ENCODE measurements around the gene DNASE1L2. TPM values are rescaled to one million over a fixed set of nuclear protein-coding genes. Genes with fewer than 3 reads are reported as not detected.

DNASE1L2 gene
- total RNA-seq, 1 donor from 2014 or later, result 1.0 TPM

DNA sequence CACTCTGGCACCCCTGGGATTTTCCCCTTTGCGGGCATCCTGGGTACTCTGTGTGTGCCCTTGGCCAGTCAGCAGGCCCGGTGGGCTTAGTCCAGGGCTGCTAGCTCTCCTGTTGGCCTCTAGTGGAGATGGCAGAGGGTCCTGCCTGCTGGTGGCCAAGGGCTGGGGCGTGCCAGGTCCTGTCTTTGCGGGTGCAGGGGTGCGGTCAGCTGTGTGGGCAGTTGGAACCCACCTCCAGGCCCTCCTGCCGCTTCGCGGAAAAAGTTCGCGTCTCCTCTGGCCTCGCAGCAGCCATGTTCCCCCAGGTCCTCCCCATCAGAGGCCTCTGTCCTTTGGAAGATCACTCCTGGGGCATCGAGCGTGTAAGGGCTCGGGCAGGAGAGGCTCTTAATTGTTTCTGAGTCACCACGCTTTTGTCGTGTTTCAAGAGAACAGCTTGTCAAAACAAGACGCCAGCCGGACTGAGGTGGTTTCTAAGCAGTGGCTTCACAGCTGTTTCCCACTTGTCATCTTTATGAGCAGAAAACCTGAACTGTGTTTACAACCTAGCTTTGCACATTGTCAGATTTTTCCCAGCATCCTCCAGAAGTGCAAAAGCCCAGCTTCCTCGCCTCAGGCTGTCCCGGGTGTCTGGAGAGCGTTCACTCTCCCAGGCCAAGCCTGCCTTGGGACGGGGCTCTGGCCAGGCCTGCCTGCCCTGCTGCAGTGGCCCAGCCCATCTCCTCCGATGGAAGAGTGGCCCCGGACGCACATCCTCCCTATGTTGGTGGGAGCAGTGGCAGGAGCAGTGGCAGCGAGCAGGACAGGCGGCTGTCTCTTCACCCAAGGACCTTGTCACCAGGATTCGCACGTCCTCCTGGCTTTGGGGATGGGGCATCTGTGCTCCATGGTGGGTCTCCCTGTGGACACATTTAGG lies 5.0 kb upstream of the DNASE1L2 start:
- Mint-ChIP-seq H3K4me1 (ENCODE audit: unreplicated experiment) (no peaks in the 10 kb centered on the region), H3K4me3 (ENCODE audit: unreplicated experiment) (no peak overlapping the region), H3K9me3 (ENCODE audit: unreplicated experiment) (no peaks in the 10 kb centered on the region), H3K27me3 (ENCODE audit: unreplicated experiment) (peaks cover 5% of the 10 kb centered on the region), H3K27ac (ENCODE audit: unreplicated experiment) (no peak overlapping the region), H3K36me3 (ENCODE audit: low read depth, unreplicated experiment) (no peaks in the 10 kb centered on the region)
- no peak for DNase-seq (ENCODE audit: low spot score)
- TF ChIP-seq, protein P1, sequence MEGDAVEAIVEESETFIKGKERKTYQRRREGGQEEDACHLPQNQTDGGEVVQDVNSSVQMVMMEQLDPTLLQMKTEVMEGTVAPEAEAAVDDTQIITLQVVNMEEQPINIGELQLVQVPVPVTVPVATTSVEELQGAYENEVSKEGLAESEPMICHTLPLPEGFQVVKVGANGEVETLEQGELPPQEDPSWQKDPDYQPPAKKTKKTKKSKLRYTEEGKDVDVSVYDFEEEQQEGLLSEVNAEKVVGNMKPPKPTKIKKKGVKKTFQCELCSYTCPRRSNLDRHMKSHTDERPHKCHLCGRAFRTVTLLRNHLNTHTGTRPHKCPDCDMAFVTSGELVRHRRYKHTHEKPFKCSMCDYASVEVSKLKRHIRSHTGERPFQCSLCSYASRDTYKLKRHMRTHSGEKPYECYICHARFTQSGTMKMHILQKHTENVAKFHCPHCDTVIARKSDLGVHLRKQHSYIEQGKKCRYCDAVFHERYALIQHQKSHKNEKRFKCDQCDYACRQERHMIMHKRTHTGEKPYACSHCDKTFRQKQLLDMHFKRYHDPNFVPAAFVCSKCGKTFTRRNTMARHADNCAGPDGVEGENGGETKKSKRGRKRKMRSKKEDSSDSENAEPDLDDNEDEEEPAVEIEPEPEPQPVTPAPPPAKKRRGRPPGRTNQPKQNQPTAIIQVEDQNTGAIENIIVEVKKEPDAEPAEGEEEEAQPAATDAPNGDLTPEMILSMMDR (IDR thresholded peaks at IDR 0.05; ENCODE audit: unreplicated experiment), result no peak

DNA sequence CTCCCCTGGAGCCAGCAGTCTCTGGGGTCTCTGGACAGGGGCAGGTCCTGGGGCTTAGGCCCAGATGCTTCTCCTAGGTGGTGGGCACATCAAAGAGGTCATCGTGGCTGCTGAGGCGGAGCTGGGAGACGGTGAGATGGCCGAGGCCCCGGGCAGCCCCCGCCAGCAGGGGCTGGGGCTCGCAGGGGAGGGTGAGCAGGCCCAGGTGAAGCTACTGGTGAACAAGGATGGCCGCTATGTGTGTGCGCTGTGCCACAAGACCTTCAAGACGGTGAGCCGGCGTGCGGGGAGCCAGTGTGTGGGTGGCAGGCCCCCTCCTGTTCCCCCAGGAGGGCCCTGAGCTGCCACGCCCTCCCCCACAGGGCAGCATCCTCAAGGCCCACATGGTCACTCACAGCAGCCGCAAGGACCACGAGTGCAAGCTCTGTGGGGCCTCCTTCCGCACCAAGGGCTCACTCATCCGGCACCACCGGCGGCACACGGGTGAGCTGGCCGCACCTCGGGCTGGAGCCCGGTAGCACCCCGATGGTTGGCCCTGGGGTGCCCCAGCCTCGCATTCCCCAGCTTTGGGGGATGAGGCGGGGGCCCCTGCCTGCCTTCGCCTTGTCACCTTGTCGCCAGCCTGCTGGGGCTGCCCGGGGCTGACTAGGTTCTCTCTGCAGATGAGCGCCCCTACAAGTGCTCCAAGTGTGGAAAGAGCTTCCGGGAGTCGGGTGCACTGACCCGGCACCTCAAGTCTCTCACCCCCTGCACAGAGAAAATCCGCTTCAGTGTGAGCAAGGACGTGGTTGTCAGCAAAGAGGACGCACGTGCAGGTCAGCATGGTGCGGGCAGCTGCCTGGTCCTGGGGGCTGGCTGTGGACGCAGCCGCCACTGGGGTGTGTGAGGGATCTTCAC lies 3.9 kb upstream of the DNASE1L2 start:
- TF ChIP-seq, protein P1 (IDR thresholded peaks at IDR 0.05; ENCODE audit: unreplicated experiment), result no peak
- DNase-seq (ENCODE audit: low spot score), result no peak
- Mint-ChIP-seq H3K27me3 (ENCODE audit: unreplicated experiment) (peaks cover 5% of the 10 kb centered on the region), H3K27ac (ENCODE audit: unreplicated experiment) (no peak overlapping the region), H3K36me3 (ENCODE audit: low read depth, unreplicated experiment) (no peaks in the 10 kb centered on the region), H3K9me3 (ENCODE audit: unreplicated experiment) (no peaks in the 10 kb centered on the region), H3K4me3 (ENCODE audit: unreplicated experiment) (no peak overlapping the region), H3K4me1 (ENCODE audit: unreplicated experiment) (no peaks in the 10 kb centered on the region)

DNA sequence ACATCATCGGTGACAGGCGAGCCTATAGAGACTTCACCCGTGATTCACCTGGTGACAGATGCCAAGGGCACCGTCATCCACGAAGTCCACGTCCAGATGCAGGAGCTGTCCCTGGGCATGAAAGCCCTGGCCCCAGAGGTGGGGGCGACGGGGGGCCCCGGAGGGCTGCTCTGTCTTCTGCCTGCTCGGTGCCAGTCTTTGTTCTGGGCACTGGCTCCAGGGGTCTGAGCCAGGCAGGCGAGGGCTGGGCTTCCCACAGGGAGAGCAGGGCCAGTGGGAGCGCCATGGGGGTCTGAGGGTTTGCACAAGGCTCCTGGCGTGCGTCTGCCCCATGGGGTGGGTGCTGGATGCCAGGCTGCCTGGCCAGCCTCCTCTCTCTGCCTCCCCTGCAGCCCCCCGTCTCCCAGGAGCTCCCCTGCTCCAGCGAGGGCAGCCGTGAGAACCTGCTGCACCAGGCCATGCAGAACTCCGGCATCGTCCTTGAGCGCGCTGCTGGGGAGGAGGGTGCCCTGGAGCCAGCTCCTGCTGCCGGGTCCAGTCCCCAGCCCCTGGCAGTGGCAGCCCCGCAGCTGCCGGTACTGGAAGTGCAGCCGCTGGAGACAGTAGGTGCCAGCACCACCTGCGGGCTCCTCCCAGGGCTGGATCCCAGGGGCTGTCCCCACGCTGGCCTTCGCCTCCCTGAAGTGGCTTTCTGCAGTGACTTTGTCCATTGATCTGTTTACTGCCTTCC lies 3.0 kb upstream of the DNASE1L2 start:
- Mint-ChIP-seq H3K36me3 (ENCODE audit: low read depth, unreplicated experiment) (no peaks in the 10 kb centered on the region), H3K4me3 (ENCODE audit: unreplicated experiment) (no peak overlapping the region), H3K27me3 (ENCODE audit: unreplicated experiment) (peaks cover 8% of the 10 kb centered on the region), H3K4me1 (ENCODE audit: unreplicated experiment) (no peaks in the 10 kb centered on the region), H3K27ac (ENCODE audit: unreplicated experiment) (no peak overlapping the region), H3K9me3 (ENCODE audit: unreplicated experiment) (no peaks in the 10 kb centered on the region)
- no peak for DNase-seq (ENCODE audit: low spot score)
- TF ChIP-seq, protein P1 (IDR thresholded peaks at IDR 0.05; ENCODE audit: unreplicated experiment), result no peak

DNA sequence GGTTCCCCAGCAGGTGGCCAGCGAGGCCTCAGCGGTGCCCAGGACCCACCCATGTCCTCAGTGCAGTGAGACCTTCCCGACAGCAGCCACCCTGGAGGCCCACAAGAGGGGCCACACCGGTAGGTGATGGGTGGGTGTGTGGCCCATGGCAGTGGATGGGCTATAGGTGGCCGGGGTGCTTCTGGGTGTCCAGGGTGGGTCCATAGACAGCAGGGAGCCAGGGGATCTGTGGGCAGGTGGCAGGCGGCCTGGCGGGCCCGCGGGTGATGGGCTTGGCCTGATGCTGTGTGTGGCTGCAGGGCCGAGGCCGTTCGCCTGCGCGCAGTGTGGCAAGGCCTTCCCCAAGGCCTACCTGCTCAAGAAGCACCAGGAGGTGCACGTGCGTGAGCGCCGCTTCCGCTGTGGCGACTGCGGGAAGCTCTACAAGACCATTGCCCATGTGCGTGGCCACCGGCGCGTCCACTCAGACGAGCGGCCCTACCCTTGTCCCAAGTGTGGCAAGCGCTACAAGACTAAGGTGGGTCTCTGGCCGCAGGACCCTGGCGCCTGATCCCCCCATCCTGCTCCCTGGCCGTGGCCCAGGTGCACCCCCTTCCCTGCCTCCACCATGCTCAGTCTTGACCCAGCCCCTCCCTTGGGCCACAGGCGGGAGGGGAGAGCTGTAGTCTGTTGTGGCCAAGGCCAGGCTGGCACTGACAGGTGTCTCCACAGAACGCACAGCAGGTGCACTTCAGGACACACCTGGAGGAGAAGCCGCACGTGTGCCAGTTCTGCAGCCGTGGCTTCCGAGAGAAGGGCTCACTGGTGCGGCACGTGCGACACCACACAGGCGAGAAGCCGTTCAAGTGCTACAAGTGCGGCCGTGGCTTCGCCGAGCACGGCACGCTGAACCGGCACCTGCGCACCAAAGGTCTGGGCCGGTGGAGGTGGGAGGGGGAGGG lies 2.1 kb upstream of the DNASE1L2 start:
- H3K9me3 Mint-ChIP-seq (ENCODE audit: unreplicated experiment), result no peaks in the 10 kb centered on the region
- peaks cover 9% of the 10 kb centered on the region for H3K27me3 Mint-ChIP-seq (ENCODE audit: unreplicated experiment)
- no peaks in the 10 kb centered on the region for H3K36me3 Mint-ChIP-seq (ENCODE audit: low read depth, unreplicated experiment)
- H3K4me3 Mint-ChIP-seq (ENCODE audit: unreplicated experiment), result no peak overlapping the region
- H3K27ac Mint-ChIP-seq (ENCODE audit: unreplicated experiment), result no peak overlapping the region
- DNase-seq (ENCODE audit: low spot score), result no peak
- H3K4me1 Mint-ChIP-seq (ENCODE audit: unreplicated experiment), result no peaks in the 10 kb centered on the region
- TF ChIP-seq, protein P1 (IDR thresholded peaks at IDR 0.05; ENCODE audit: unreplicated experiment), result no peak

Data from endothelial cell (in vitro differentiated cells).